ENCODE measurements around the gene TMEM248. TPM values are rescaled to one million over a fixed set of nuclear protein-coding genes. Genes with fewer than 3 reads are reported as not detected.

The TMEM248 gene
- total RNA-seq, 1 experiment from 2014 or later = 60.4 TPM

DNA sequence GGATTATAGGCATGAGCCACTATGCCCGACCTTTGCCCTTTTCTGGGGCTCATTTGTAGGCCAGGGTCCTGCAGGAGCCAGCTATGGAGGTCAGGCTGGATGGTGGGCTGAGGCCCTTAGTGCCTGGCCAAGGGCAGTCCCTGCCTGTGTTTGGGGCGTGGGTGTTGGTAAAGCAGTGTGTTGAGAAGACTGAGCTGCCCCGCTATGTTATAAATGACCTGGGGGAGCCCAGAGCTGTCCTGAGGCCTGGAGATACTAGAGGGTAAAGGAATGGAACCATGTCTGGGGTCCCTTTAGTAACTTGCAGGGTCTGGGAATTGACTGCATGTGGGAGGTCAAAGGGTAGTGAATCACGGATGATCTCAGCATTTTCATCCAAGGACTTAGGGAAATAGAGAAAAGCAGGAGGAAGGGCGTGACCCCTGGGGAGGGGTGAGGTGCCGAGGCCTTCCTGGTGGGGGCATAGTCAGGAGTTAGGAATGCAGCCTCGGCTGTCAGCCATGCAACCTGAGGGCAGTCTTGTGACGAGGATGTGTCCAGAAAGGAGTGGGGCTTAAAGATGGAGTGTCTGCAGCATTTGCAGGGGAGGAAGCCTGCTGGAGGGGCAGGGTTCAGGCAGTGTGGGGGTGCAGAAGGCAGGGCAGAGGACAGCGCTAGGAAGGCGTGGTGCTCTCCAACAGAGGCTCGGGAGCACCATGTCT is 31.5 kb downstream of the TMEM248 start (continued):
- no peak for TF ChIP-seq ARID4B (CRISPR knock-in tag; IDR thresholded peaks at IDR 0.05; ENCODE audit: borderline replicate concordance)
- no peak for TF ChIP-seq SMAD3 (CRISPR knock-in tag; IDR thresholded peaks at IDR 0.05; ENCODE audit: borderline replicate concordance)

GRCh38 chr7:66953044-66953427 is 32.0 kb downstream of the TMEM248 start:
- H3K27ac Mint-ChIP-seq = no peak overlapping the region
- H3K36me3 Mint-ChIP-seq = peaks cover 50% of the 10 kb centered on the region
- no peak overlapping the region for H3K4me3 Mint-ChIP-seq
- ChIA-PET POLR2A (interaction anchor here (0.6 kb wide), 1 partner anchor 109 kb away, joined by 8 read pairs; no protein-coding TSS in a partner anchor), CTCF (no interaction called here)
- no peaks in the 10 kb centered on the region for H3K4me1 Mint-ChIP-seq
- no peaks in the 10 kb centered on the region for H3K9me3 Mint-ChIP-seq
- ATAC-seq (no peak), DNase-seq (ENCODE audit: low spot score) (no peak)
- no peaks in the 10 kb centered on the region for H3K27me3 Mint-ChIP-seq (ENCODE audit: low read depth)
- TF ChIP-seq, protein P1, sequence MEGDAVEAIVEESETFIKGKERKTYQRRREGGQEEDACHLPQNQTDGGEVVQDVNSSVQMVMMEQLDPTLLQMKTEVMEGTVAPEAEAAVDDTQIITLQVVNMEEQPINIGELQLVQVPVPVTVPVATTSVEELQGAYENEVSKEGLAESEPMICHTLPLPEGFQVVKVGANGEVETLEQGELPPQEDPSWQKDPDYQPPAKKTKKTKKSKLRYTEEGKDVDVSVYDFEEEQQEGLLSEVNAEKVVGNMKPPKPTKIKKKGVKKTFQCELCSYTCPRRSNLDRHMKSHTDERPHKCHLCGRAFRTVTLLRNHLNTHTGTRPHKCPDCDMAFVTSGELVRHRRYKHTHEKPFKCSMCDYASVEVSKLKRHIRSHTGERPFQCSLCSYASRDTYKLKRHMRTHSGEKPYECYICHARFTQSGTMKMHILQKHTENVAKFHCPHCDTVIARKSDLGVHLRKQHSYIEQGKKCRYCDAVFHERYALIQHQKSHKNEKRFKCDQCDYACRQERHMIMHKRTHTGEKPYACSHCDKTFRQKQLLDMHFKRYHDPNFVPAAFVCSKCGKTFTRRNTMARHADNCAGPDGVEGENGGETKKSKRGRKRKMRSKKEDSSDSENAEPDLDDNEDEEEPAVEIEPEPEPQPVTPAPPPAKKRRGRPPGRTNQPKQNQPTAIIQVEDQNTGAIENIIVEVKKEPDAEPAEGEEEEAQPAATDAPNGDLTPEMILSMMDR (IDR thresholded peaks at IDR 0.05) = no peak
- TF ChIP-seq, protein P2, sequence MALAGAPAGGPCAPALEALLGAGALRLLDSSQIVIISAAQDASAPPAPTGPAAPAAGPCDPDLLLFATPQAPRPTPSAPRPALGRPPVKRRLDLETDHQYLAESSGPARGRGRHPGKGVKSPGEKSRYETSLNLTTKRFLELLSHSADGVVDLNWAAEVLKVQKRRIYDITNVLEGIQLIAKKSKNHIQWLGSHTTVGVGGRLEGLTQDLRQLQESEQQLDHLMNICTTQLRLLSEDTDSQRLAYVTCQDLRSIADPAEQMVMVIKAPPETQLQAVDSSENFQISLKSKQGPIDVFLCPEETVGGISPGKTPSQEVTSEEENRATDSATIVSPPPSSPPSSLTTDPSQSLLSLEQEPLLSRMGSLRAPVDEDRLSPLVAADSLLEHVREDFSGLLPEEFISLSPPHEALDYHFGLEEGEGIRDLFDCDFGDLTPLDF (CRISPR knock-in tag; IDR thresholded peaks at IDR 0.05) = no peak
- TF ChIP-seq PRDM15 (CRISPR knock-in tag; IDR thresholded peaks at IDR 0.05) = no peak
- TF ChIP-seq AR (CRISPR knock-in tag; IDR thresholded peaks at IDR 0.05) = no peak
- no peak for TF ChIP-seq ARID4B (CRISPR knock-in tag; IDR thresholded peaks at IDR 0.05; ENCODE audit: borderline replicate concordance)
- TF ChIP-seq NFYB (CRISPR knock-in tag; conservative IDR thresholded peaks at IDR 0.05; ENCODE audit: low read depth) = no peak
- no peak for TF ChIP-seq ATF1 (CRISPR knock-in tag; IDR thresholded peaks at IDR 0.05)
- no peak for TF ChIP-seq NFE2L1 (CRISPR knock-in tag; IDR thresholded peaks at IDR 0.05)
- TF ChIP-seq, protein P3, sequence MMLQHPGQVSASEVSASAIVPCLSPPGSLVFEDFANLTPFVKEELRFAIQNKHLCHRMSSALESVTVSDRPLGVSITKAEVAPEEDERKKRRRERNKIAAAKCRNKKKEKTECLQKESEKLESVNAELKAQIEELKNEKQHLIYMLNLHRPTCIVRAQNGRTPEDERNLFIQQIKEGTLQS (CRISPR knock-in tag; conservative IDR thresholded peaks at IDR 0.05) = no peak
- no peak for TF ChIP-seq ZNF281 (CRISPR knock-in tag; IDR thresholded peaks at IDR 0.05)
- TF ChIP-seq KAT7 (CRISPR knock-in tag; IDR thresholded peaks at IDR 0.05; ENCODE audit: borderline replicate concordance) = no peak
